HG02884 (cell line): ENCODE results near the gene P2RY1.
A peak's percentile ranks its signal among the peaks of the same experiment; 100 is the strongest.
"Not testable (repeated sequence)": the region's sequence is repeated elsewhere in the genome, so short reads cannot be mapped to it uniquely, and the experiment has no call there.

ENCODE experiments used
- ATAC-seq: cut with Tn5 transposase; IDR thresholded peaks from one replicate; pipeline ENCODE4 v1.9.1; 2021; ENCODE audit warnings: mild to moderate bottlenecking, moderate library complexity; ENCODE audit not compliant: unreplicated experiment

P2RY1 gene

GRCh38 chr3:152836269-152836668 lies 1.3 kb downstream of the P2RY1 start:
- no peak for ATAC-seq

- no peak for ATAC-seq
These were observed 4.6 kb downstream of the P2RY1 start for GRCh38 chr3:152839511-152839910.

GRCh38 chr3:152841131-152841530 lies 6.2 kb downstream of the P2RY1 start:
- ATAC-seq: no peak

- ATAC-seq: no peak
These were observed 7.5 kb downstream of the P2RY1 start for GRCh38 chr3:152842413-152842812.

GRCh38 chr3:152843955-152844354 lies 9.0 kb downstream of the P2RY1 start:
- no peak for ATAC-seq

- not testable (repeated sequence) for ATAC-seq
These were observed 11.8 kb downstream of the P2RY1 start for GRCh38 chr3:152846572-152847202.

GRCh38 chr3:152847599-152847998 lies 12.7 kb downstream of the P2RY1 start:
- not testable (repeated sequence) for ATAC-seq

GRCh38 chr3:152849996-152850578 lies 15.2 kb downstream of the P2RY1 start:
- ATAC-seq: no peak

- no peak for ATAC-seq
These were observed 18.3 kb downstream of the P2RY1 start for GRCh38 chr3:152853196-152853595.

GRCh38 chr3:152857082-152857481 lies 22.2 kb downstream of the P2RY1 start:
- no peak for ATAC-seq

- ATAC-seq: no peak
These were observed 23.4 kb downstream of the P2RY1 start for GRCh38 chr3:152858170-152858800.

GRCh38 chr3:152860736-152861135 lies 25.8 kb downstream of the P2RY1 start:
- no peak for ATAC-seq

GRCh38 chr3:152865668-152866245 lies 30.8 kb downstream of the P2RY1 start:
- no peak for ATAC-seq

GRCh38 chr3:152870027-152870426 lies 35.1 kb downstream of the P2RY1 start:
- no peak for ATAC-seq

- not testable (repeated sequence) for ATAC-seq
These were observed 38.4 kb downstream of the P2RY1 start for GRCh38 chr3:152873314-152873713.

GRCh38 chr3:152874896-152875749 lies 40.2 kb downstream of the P2RY1 start:
- ATAC-seq: no peak

- ATAC-seq: peak; percentile 46
These were observed 44.3 kb downstream of the P2RY1 start for GRCh38 chr3:152879130-152879789.

- ATAC-seq: no peak
These were observed 44.9 kb downstream of the P2RY1 start for GRCh38 chr3:152879790-152880174.

GRCh38 chr3:152885076-152885475 lies 50.1 kb downstream of the P2RY1 start:
- no peak for ATAC-seq
